ENCODE results near the gene ZNF747.

Gene ZNF747

GRCh38 chr16:30534368-30535105, at the start of gene ZNF747:
Gene ZNF747, minus strand, starts transcription at chr16:30534858. Its CDS starts 179 bp downstream, at chr16:30534679.
- TF ChIP-seq CTCF (conservative IDR thresholded peaks at IDR 0.05; ENCODE audit: low read length): no peak
- DNase-seq (ENCODE audit: low read depth): peak; percentile 77
- peak within 1 kb of the TSS; percentile 76 for H3K4me3 ChIP-seq (ENCODE audit: low read length)

GRCh38 chr16:30582611-30583340, 48.1 kb upstream of the ZNF747 start:
- DNase-seq (ENCODE audit: low read depth): no peak
- H3K4me3 ChIP-seq (ENCODE audit: low read length): no peak overlapping the region
- TF ChIP-seq CTCF (conservative IDR thresholded peaks at IDR 0.05; ENCODE audit: low read length): no peak

GRCh38 chr16:30581457-30581856, 46.8 kb upstream of the ZNF747 start:
- no peak for TF ChIP-seq CTCF (conservative IDR thresholded peaks at IDR 0.05; ENCODE audit: low read length)
- DNase-seq (ENCODE audit: low read depth): no peak
- no peak overlapping the region for H3K4me3 ChIP-seq (ENCODE audit: low read length)

- H3K4me3 ChIP-seq (ENCODE audit: low read length): no peak overlapping the region
- DNase-seq (ENCODE audit: low read depth): no peak
- TF ChIP-seq CTCF (conservative IDR thresholded peaks at IDR 0.05; ENCODE audit: low read length): no peak
These were observed 40.0 kb upstream of the ZNF747 start for GRCh38 chr16:30574678-30575077.

GRCh38 chr16:30571445-30572322, 37.0 kb upstream of the ZNF747 start, which contains the start of gene ZNF688:
Gene ZNF688, minus strand, starts transcription at chr16:30571714. Its CDS starts 85 bp downstream, at chr16:30571629.
- peak; percentile 99 for DNase-seq (ENCODE audit: low read depth)
- no peak for TF ChIP-seq CTCF (conservative IDR thresholded peaks at IDR 0.05; ENCODE audit: low read length)
- peak within 1 kb of the TSS; percentile 76 for H3K4me3 ChIP-seq (ENCODE audit: low read length)

GRCh38 chr16:30570636-30571444, 36.2 kb upstream of the ZNF747 start:
- TF ChIP-seq CTCF (conservative IDR thresholded peaks at IDR 0.05; ENCODE audit: low read length): no peak
- DNase-seq (ENCODE audit: low read depth): peak; percentile 29

More at GRCh38 chr16:30570636-30571444, 36.2 kb upstream of the ZNF747 start:
- H3K4me3 ChIP-seq (ENCODE audit: low read length): peak overlapping the region; percentile 76

All from AG10803 (cell line).